ENCODE measurements around the gene NHSL1. TPM values are rescaled to one million over a fixed set of nuclear protein-coding genes. Genes with fewer than 3 reads are reported as not detected.

Gene NHSL1
- total and polyA plus RNA-seq, 9 of the 15 experiments (the other 6 are each of a cell fraction or from before 2014, with no cell fraction given), result 0.09 to 0.20 TPM; not detected in 7

GRCh38 chr6:138374230-138374629, 125.1 kb downstream of the NHSL1 start:
- ATAC-seq, result no peak
- Histone ChIP-seq H3K4me1 (replicated peaks in 1 of 2; ENCODE audit: control insufficient read depth in 2 of 2, insufficient read depth in 2 of 2, low read length in 2 of 2) (peaks cover 4 to 20% of the 10 kb centered on the region in 2 experiments), H2AFZ (ENCODE audit: low read depth, low read length) (no peak overlapping the region), H3K79me2 (ENCODE audit: control insufficient read depth, insufficient read depth, low read length) (no peaks in the 10 kb centered on the region), H3K9me1 (ENCODE audit: control insufficient read depth, insufficient read depth, low read length) (no peaks in the 10 kb centered on the region), H3K27ac (ENCODE audit: extremely low read depth, low read depth, low read length) (no peak overlapping the region), H3K4me2 (ENCODE audit: insufficient read depth, low read length) (no peak overlapping the region), H3K9ac (ENCODE audit: insufficient read depth in 1 of 2, low read depth in 2 of 2, low read length in 2 of 2) (no peak overlapping the region), H4K20me1 (replicated peaks; ENCODE audit: control insufficient read depth, insufficient read depth, low read length) (no peaks in the 10 kb centered on the region), H3K36me3 (ENCODE audit: control insufficient read depth, insufficient read depth, low read length) (no peaks in the 10 kb centered on the region), H3K4me3 (no peak overlapping the region), H3K27me3 (ENCODE audit: control insufficient read depth in 2 of 2, insufficient read depth in 2 of 2, low read length in 2 of 2) (peaks cover 8 to 10% of the 10 kb centered on the region in 2 experiments; a peak in 4 of 5 replicates), H3K9me3 (replicated peaks; ENCODE audit: control insufficient read depth, insufficient read depth, low read depth, low read length) (no peaks in the 10 kb centered on the region)
- CTCF ChIA-PET (ENCODE audit: low intra/inter-chr PET ratio), result no interaction called here
- POLR2A ChIA-PET, result interaction anchor here (1.0 kb wide), 1 partner anchor 11 kb away, joined by 3 read pairs; no protein-coding TSS in a partner anchor
- in situ Hi-C loops (cut with MboI), result no loop called here
- BruUV-seq (replicated peaks), result no TSS peak
- TF ChIP-seq NR2C1 (IDR thresholded peaks at IDR 0.05), result no peak
- no peak for TF ChIP-seq NR2C1 (tag; IDR thresholded peaks at IDR 0.05)
- TF ChIP-seq OTX1 (CRISPR knock-in tag; IDR thresholded peaks at IDR 0.05), result peak; percentile 55; the same call in 1 of the 2 replicates
- TF ChIP-seq ZBTB26 (CRISPR knock-in tag; IDR thresholded peaks at IDR 0.05), result 0 out of 2 replicates have a peak, but pooled peaks have one; percentile 51
- no peak for FAIRE-seq
- no peak for DNase-seq (ENCODE audit: extremely low read depth in 1 of 4, low spot score in 3 of 4)
- intact Hi-C loops (cut with micrococcal nuclease), result no loop called here

- no TSS peak for BruUV-seq (replicated peaks)
- ChIA-PET POLR2A (no interaction called here), CTCF (ENCODE audit: low intra/inter-chr PET ratio) (no interaction called here)
- Histone ChIP-seq H3K27me3 (ENCODE audit: control insufficient read depth in 2 of 2, insufficient read depth in 2 of 2, low read length in 2 of 2) (peaks cover 2 to 3% of the 10 kb centered on the region in 2 experiments; a peak in 4 of 5 replicates), H3K9ac (ENCODE audit: insufficient read depth in 1 of 2, low read depth in 2 of 2, low read length in 2 of 2) (no peak overlapping the region), H3K9me1 (ENCODE audit: control insufficient read depth, insufficient read depth, low read length) (no peaks in the 10 kb centered on the region), H3K27ac (ENCODE audit: extremely low read depth, low read depth, low read length) (no peak overlapping the region), H3K4me3 (no peak overlapping the region), H4K20me1 (replicated peaks; ENCODE audit: control insufficient read depth, insufficient read depth, low read length) (no peaks in the 10 kb centered on the region), H3K36me3 (ENCODE audit: control insufficient read depth, insufficient read depth, low read length) (no peaks in the 10 kb centered on the region), H3K4me2 (ENCODE audit: insufficient read depth, low read length) (no peak overlapping the region), H2AFZ (ENCODE audit: low read depth, low read length) (no peak overlapping the region), H3K4me1 (replicated peaks in 1 of 2; ENCODE audit: control insufficient read depth in 2 of 2, insufficient read depth in 2 of 2, low read length in 2 of 2) (peaks cover 4 to 20% of the 10 kb centered on the region in 2 experiments), H3K79me2 (ENCODE audit: control insufficient read depth, insufficient read depth, low read length) (no peaks in the 10 kb centered on the region), H3K9me3 (replicated peaks; ENCODE audit: control insufficient read depth, insufficient read depth, low read depth, low read length) (no peaks in the 10 kb centered on the region)
- ATAC-seq (no peak), FAIRE-seq (no peak), DNase-seq (ENCODE audit: extremely low read depth in 1 of 4, low spot score in 3 of 4) (peak in 1 of 4 experiments; percentile 17)
- in situ Hi-C loops (cut with MboI) (no loop called here), intact Hi-C loops (cut with micrococcal nuclease) (no loop called here)
- no peak for TF ChIP-seq NCOA4 (IDR thresholded peaks at IDR 0.05; ENCODE audit: partially characterized antibody)
- no peak for TF ChIP-seq CBFB (CRISPR knock-in tag; IDR thresholded peaks at IDR 0.05)
- peak; percentile 76 for TF ChIP-seq RBM25 (IDR thresholded peaks at IDR 0.05; ENCODE audit: low read depth, low read length, severe bottlenecking)
- TF ChIP-seq ELF4 (CRISPR knock-in tag; IDR thresholded peaks at IDR 0.05), result no peak
- TF ChIP-seq NUFIP1 (IDR thresholded peaks at IDR 0.05; ENCODE audit: partially characterized antibody), result no peak
- no peak for TF ChIP-seq MTA2 (IDR thresholded peaks at IDR 0.05; ENCODE audit: low read depth)
- TF ChIP-seq JUNB (CRISPR knock-in tag; conservative IDR thresholded peaks at IDR 0.05), result no peak
- peak; percentile 60; the same call in 1 of the 2 replicates for TF ChIP-seq ZNF121 (CRISPR knock-in tag; conservative IDR thresholded peaks at IDR 0.05)
- no peak for TF ChIP-seq WHSC1 (IDR thresholded peaks at IDR 0.05; ENCODE audit: low read length)
- no peak for TF ChIP-seq ZNF398 (CRISPR knock-in tag; IDR thresholded peaks at IDR 0.05)
- TF ChIP-seq MCM7 (IDR thresholded peaks at IDR 0.05), result no peak
Observed at GRCh38 chr6:138372711-138373463, 126.4 kb downstream of the NHSL1 start.

Measured in K562 (cell line).